GM18868 (cell line): Measurements from ENCODE around the gene TFAP2C.

Experiments used
- ATAC-seq: cut with Tn5 transposase; IDR thresholded peaks from one replicate; pipeline ENCODE4 v1.9.1; 2021; ENCODE audit warnings: mild to moderate bottlenecking, moderate library complexity; ENCODE audit not compliant: unreplicated experiment

TFAP2C gene

GRCh38 chr20:56628873-56629463 lies at the start of gene TFAP2C:
TSS of gene TFAP2C (plus strand) at chr20:56629306. CDS start at chr20:56629545, 239 bp downstream.
- peak; percentile 45 for ATAC-seq

- no peak for ATAC-seq
Observed at GRCh38 chr20:56580226-56580625, 48.9 kb upstream of the TFAP2C start.

GRCh38 chr20:56581701-56582100 lies 47.4 kb upstream of the TFAP2C start:
- ATAC-seq, result no peak

GRCh38 chr20:56582542-56582941 lies 46.6 kb upstream of the TFAP2C start:
- ATAC-seq, result no peak

- no peak for ATAC-seq
Observed at GRCh38 chr20:56584916-56585315, 44.2 kb upstream of the TFAP2C start.

GRCh38 chr20:56587307-56588041 lies 41.6 kb upstream of the TFAP2C start:
- no peak for ATAC-seq

- ATAC-seq, result no peak
Observed at GRCh38 chr20:56588996-56589395, 40.1 kb upstream of the TFAP2C start.

- no peak for ATAC-seq
Observed at GRCh38 chr20:56589633-56590032, 39.5 kb upstream of the TFAP2C start.

- no peak for ATAC-seq
Observed at GRCh38 chr20:56590888-56591287, 38.2 kb upstream of the TFAP2C start.

GRCh38 chr20:56592211-56592610 lies 36.9 kb upstream of the TFAP2C start:
- no peak for ATAC-seq

GRCh38 chr20:56592817-56593216 lies 36.3 kb upstream of the TFAP2C start:
- no peak for ATAC-seq

- no peak for ATAC-seq
Observed at GRCh38 chr20:56595746-56596475, 33.2 kb upstream of the TFAP2C start.

- ATAC-seq, result no peak
Observed at GRCh38 chr20:56601166-56601565, 27.9 kb upstream of the TFAP2C start.

- ATAC-seq, result no peak
Observed at GRCh38 chr20:56604673-56605072, 24.4 kb upstream of the TFAP2C start.

- no peak for ATAC-seq
Observed at GRCh38 chr20:56605261-56605996, 23.7 kb upstream of the TFAP2C start.

GRCh38 chr20:56606174-56606945 lies 22.7 kb upstream of the TFAP2C start:
- no peak for ATAC-seq

- no peak for ATAC-seq
Observed at GRCh38 chr20:56607061-56607704, 21.9 kb upstream of the TFAP2C start.

- no peak for ATAC-seq
Observed at GRCh38 chr20:56608376-56608775, 20.7 kb upstream of the TFAP2C start.

- no peak for ATAC-seq
Observed at GRCh38 chr20:56609321-56609720, 19.8 kb upstream of the TFAP2C start.

- no peak for ATAC-seq
Observed at GRCh38 chr20:56610098-56610497, 19.0 kb upstream of the TFAP2C start.
